Tibial artery (tissue), 4 donors: ENCODE data around the gene SIGLECL1.
A peak's percentile ranks its signal among the peaks of the same experiment; 100 is the strongest.
"Not testable (repeated sequence)": the region's sequence is repeated elsewhere in the genome, so short reads cannot be mapped to it uniquely, and the experiment has no call there.

Experiments
- DNase-seq, 2 donors: peaks; one replicate each; pipeline ENCODE4 v3.0.0-alpha.2; 2019
- H3K27ac ChIP-seq, 2 donors: fragments of 200-600 bp; sonication (generic) in 1 of 2; 1 replicate in 1 of 2; 2 replicates in 1 of 2; pipeline ENCODE4 v1.5.1; 2018 to 2019; ENCODE audit warnings: mild to moderate bottlenecking in 1 of 2
- H3K27me3 ChIP-seq, 2 donors: fragments of 200-600 bp; sonication (generic) in 1 of 2; one replicate each; pipeline versions ENCODE4 v1.5.1 to v1.6.0; 2016 to 2019
- H3K36me3 ChIP-seq, 3 donors: fragments of 200-600 bp; sonication (generic) in 2 of 3; one replicate each; pipeline ENCODE4 v1.5.1; 2016 to 2019; ENCODE audit warnings: mild to moderate bottlenecking in 2 of 3
- H3K4me1 ChIP-seq, 4 donors: fragments of 200-600 bp; sonication (generic) in 2 of 4; 1 replicate in 3 of 4; 2 replicates in 1 of 4; pipeline ENCODE4 v1.5.1; 2016 to 2019
- H3K4me3 ChIP-seq, 2 donors: fragments of 200-600 bp; sonication (generic) in 1 of 2; 1 replicate in 1 of 2; 2 replicates in 1 of 2; pipeline ENCODE4 v1.5.1; 2018 to 2019; ENCODE audit warnings: mild to moderate bottlenecking in 2 of 2
- H3K9me3 ChIP-seq, 3 donors: fragments of 200-600 bp; sonication (generic) in 1 of 3; one replicate each; pipeline ENCODE4 v1.5.1; 2016 to 2019
- CTCF ChIP-seq, 2 experiments: fragments of 200-600 bp in 1 of 2; fragments of 450-650 bp in 1 of 2; IDR thresholded peaks; one replicate each; pipeline ENCODE4 v1.5.1; 2017 to 2019; ENCODE audit warnings: antibody characterized with exemption in 2 of 2, mild to moderate bottlenecking in 1 of 2, moderate library complexity in 1 of 2
- intact Hi-C: fragments of 100-400 bp; cut with DNase I; formaldehyde crosslinking; loops from one replicate; pipeline ENCODE4 v1.15.0; 2023; ENCODE audit warnings: low total_unique reads

SIGLECL1 gene

GRCh38 chr19:51224163-51224641 lies 26.7 kb upstream of the SIGLECL1 start:
- Histone ChIP-seq H3K4me1 (no peaks in the 10 kb centered on the region), H3K36me3 (no peaks in the 10 kb centered on the region), H3K27me3 (no peaks in the 10 kb centered on the region), H3K27ac (no peak overlapping the region), H3K9me3 (no peaks in the 10 kb centered on the region), H3K4me3 (no peak overlapping the region)
- DNase-seq, result no peak
- intact Hi-C loops, result no loop called here
- TF ChIP-seq CTCF (IDR thresholded peaks at IDR 0.05), result no peak

GRCh38 chr19:51224898-51225393 lies 25.9 kb upstream of the SIGLECL1 start, which contains the start of gene CD33:
CD33 (plus strand) TSS chr19:51225080; CDS start chr19:51225119, 39 bp downstream.
- not testable (repeated sequence) for H3K27ac ChIP-seq, H3K27me3 ChIP-seq, H3K36me3 ChIP-seq, H3K9me3 ChIP-seq, H3K4me1 ChIP-seq
- DNase-seq, result peak in 1 of 2 donors; percentile 30
- peak within 1 kb of the TSS in 1 of 2 donors; percentile 18 for H3K4me3 ChIP-seq
- intact Hi-C loops, result loop anchor here (5.0 kb wide), 1 partner anchor 722 kb away; no protein-coding TSS in a partner anchor

GRCh38 chr19:51226067-51226466 lies 24.8 kb upstream of the SIGLECL1 start:
- Histone ChIP-seq H3K36me3 (no peaks in the 10 kb centered on the region), H3K4me1 (no peaks in the 10 kb centered on the region), H3K27ac (no peak overlapping the region), H3K9me3 (no peaks in the 10 kb centered on the region), H3K4me3 (peak overlapping the region in 1 of 2 donors; percentile 18), H3K27me3 (no peaks in the 10 kb centered on the region)
- no peak for TF ChIP-seq CTCF (IDR thresholded peaks at IDR 0.05)
- intact Hi-C loops, result loop anchor here (5.0 kb wide), 1 partner anchor 721 kb away; no protein-coding TSS in a partner anchor
- no peak for DNase-seq

GRCh38 chr19:51227326-51227725 lies 23.6 kb upstream of the SIGLECL1 start:
- H3K36me3 ChIP-seq, result no peaks in the 10 kb centered on the region
- DNase-seq, result no peak
- H3K27me3 ChIP-seq, result no peaks in the 10 kb centered on the region
- H3K9me3 ChIP-seq, result no peaks in the 10 kb centered on the region
- no peak overlapping the region for H3K4me3 ChIP-seq
- H3K4me1 ChIP-seq, result no peaks in the 10 kb centered on the region
- H3K27ac ChIP-seq, result no peak overlapping the region
- TF ChIP-seq CTCF (IDR thresholded peaks at IDR 0.05), result no peak
- intact Hi-C loops, result loop anchor here (5.0 kb wide), 1 partner anchor 720 kb away; no protein-coding TSS in a partner anchor

- no peak for DNase-seq
- Histone ChIP-seq H3K36me3 (no peaks in the 10 kb centered on the region), H3K27me3 (no peaks in the 10 kb centered on the region), H3K4me1 (no peaks in the 10 kb centered on the region), H3K4me3 (no peak overlapping the region), H3K9me3 (no peaks in the 10 kb centered on the region), H3K27ac (no peak overlapping the region)
- intact Hi-C loops, result loop anchor here (5.0 kb wide), 1 partner anchor 719 kb away; no protein-coding TSS in a partner anchor
- TF ChIP-seq CTCF (IDR thresholded peaks at IDR 0.05), result no peak
These were observed 22.9 kb upstream of the SIGLECL1 start for GRCh38 chr19:51227966-51228365.

- no peak for TF ChIP-seq CTCF (IDR thresholded peaks at IDR 0.05)
- no peaks in the 10 kb centered on the region for H3K36me3 ChIP-seq
- no peaks in the 10 kb centered on the region for H3K4me1 ChIP-seq
- H3K27ac ChIP-seq, result no peak overlapping the region
- intact Hi-C loops, result no loop called here
- no peaks in the 10 kb centered on the region for H3K9me3 ChIP-seq
- no peak for DNase-seq
- no peaks in the 10 kb centered on the region for H3K27me3 ChIP-seq
- H3K4me3 ChIP-seq, result no peak overlapping the region
These were observed 10.0 kb upstream of the SIGLECL1 start for GRCh38 chr19:51240866-51241265.
